Sciatic nerve (tissue), 2 donors: Measurements from ENCODE around the gene ESM1. TPM values are rescaled to one million over a fixed set of nuclear protein-coding genes. Genes with fewer than 3 reads are reported as not detected.

Experiments
- ATAC-seq: fragments of 200-7000 bp; cut with Tn5 transposase; one replicate; pipeline ENCODE4 v1.9.1; 2020; ENCODE audit warnings: mild to moderate bottlenecking, moderate library complexity
- DNase-seq: peaks from one replicate; pipeline ENCODE4 v3.0.0-alpha.2; 2020; ENCODE audit warnings: low spot score
- intact Hi-C: fragments of 100-400 bp; cut with DNase I; formaldehyde crosslinking; loops from one replicate; pipeline ENCODE4 v1.14.2; 2022
- total RNA-seq: library from RNA; stranded (reverse); fragmentation: NEBNext Ultra II Directional; extraction: Animal tissue kit (Norgen Biotek cat#: 25700); gene quantifications from one replicate; pipeline ENCODE4 v1.2.1, GENCODE V29; 2021
- donor health status: DM: no; HTN: no; CAD: no.
- donor health status: DM: no; HTN: no; CAD: no.

The ESM1 gene
- total RNA-seq, 1 donor from 2014 or later: 0.49 TPM

DNA sequence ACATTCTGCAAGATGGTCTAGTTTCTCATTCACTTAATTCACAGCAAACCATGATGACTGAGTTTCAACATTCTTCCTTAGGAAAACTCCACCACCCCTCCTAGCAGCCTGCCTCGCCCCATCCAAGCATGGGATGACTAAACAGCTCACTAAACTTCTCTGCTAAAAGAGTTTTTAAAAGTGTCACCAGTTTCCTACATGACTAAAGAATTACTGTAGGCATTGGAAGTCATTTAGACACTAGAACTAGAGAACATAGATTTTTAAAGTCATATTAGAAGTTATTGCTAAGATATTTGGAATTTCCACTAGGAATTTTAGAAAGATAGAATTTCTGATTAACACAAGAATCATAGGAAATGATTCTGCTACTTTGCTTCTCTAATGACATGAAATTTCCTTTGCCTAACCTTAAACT, 5.5 kb upstream of the ESM1 start:
- intact Hi-C loops: no loop called here
- ATAC-seq: peak; percentile 44
- no peak for DNase-seq

DNA sequence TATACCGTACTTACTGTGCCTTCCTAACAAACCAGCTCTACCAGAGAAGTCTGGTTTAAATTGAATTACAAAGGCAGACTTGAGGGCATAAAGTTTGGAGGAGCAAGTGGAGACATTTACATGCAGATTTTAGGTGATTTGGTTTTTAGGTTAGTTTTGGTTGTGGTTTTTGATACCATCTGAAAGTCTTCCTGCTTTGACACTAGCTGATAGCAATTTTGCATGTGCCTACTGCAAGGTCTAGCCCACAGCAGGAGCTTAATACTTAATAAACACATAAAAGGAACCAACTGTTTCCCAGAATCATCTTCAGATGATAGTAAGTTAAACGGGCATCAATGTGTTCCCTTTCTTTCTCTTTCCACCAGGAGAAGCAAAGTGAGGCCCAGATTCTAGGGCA, 3.4 kb upstream of the ESM1 start:
- intact Hi-C loops: no loop called here
- ATAC-seq (no peak), DNase-seq (no peak)

DNA sequence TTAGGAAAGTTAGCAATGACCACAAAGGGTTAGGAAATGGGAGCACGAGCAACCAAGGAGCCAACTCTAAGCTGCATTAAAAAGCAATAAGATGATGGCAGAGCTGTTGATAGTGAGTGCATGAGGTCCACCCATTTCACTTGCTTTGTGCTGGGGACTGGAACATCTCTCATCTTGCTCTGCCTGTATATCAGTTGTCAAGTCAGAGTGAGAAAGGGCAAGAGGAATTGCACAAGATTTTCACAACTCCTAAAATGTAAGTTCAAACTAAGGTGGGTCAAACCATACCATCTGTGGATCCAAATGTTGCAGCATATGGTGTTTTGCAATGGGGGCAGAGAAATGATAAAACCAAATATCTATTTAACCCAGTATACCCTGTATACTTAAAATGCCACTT, 2.8 kb upstream of the ESM1 start:
- intact Hi-C loops: no loop called here
- no peak for DNase-seq
- no peak for ATAC-seq

DNA sequence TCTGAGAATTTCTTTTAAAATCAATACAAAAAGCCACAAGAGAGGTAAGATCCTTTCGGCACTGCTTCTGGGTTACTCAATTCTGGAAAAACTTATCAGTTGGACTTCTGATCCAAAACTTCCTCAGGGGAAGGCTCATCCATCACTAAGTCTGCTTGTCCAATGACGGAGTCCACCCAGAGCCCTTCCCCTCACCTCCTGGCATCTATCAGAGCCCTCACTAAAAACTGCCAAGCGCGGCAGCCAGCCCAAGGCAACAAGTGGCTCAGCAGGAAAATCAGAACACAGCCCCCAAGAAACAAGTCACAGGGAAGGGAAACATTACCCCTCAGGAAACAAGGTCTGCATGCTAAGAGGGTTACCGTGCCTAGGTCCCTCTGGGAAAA, 869 bp upstream of the ESM1 start:
- ATAC-seq (no peak), DNase-seq (no peak)
- intact Hi-C loops: no loop called here

DNA sequence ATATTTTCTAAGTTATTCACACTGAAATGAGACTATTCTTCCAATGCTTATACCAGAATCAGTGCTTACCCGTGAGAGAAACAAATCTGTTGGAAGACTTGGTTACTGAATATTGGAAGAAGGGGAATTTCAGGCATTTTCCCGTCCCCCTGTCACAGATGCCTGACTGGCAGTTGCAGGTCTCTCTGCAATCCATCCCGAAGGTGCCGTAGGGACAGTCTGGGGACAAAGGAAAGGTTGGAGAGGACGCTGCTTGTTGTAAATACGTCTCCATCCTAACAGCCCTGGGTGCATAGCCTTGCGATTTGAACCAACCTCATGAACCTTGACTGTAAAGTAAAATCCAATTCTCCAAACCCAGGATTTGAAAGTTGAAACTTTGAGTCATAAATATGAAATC, 3.5 kb downstream of the ESM1 start:
- no peak for DNase-seq
- intact Hi-C loops: no loop called here
- no peak for ATAC-seq

DNA sequence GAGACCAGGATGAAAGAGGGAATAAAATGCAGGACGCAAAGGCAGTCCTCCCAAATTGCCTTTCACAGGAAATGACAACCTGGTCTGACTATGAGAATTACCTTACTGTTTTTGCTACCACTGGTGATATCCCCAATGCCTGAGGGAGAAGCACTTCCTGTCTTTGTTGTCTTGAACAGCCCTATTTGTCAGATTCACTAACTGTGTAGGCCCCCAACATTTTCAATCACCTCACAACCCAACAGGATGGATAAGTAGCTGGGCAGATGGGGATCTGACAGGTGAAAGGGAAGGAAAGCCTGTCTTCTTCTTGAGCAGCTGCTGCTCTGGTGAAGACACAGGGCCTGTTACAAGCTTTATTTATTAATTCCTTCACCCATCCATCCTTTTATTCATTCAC, 9.7 kb downstream of the ESM1 start:
- intact Hi-C loops: no loop called here
- DNase-seq (no peak), ATAC-seq (no peak)

DNA sequence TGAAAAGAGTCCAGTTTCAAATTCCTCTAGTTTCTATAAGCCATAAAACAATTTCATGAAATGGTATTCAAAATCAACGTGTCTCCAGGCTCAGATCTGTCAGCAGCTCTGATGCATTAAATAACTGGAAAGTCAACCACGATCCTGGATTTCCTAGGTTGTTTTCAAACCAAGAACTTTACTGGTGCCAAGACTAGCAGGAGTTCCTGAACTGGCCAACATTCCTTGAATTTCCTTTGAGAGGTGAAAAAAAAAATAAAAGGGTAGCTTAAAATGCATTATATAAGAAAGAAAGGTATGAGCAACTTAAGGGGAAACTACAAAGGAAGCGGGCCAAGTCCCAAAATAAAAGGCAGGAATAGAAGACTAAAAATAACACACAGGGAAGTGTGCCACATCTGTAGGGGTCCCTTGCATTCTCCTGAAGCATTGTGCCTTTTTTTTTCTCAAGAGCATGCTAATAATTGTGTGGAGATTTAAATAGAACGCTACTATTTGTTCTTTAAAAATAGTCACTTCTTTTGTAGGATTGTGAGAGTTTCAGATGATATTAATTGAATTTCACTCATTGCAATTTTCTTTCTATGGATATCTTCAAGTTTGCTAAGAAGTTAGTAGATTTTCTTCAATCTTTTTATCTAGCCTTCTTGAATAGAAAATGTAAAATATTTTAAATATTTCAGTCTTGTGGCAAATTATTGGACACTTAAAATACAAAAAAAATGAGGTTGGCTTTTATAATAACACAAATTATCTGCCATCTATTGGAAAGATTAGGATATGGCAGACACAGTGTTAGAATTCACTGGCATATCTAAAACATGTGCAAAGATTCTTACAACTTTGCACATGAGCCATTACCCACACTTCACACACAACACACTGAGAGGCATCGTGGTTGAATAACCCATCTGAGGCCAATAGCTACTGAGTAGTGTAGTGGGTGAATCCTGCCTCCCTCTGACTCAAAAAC, 15.3 kb downstream of the ESM1 start:
- no peak for DNase-seq
- intact Hi-C loops: no loop called here
- ATAC-seq: no peak

DNA sequence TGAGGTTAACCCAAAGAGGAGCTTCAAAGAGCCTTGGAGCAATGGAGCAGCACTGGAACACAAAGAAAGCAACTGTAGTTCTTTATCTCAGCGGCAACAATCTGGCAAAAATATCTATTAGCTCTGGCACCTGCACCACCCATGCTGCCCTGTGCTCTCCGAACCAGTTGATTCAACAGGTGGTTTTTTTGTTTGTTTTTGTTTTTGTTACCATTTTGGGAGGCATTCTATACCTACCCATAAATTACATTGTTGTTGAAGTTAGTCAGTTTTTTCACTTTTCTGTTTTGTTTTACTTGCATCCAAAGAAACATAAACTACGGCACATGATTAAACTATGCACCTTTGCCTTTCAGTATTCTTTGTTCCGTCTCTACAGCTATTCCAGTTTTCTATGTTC, 16.2 kb downstream of the ESM1 start:
- DNase-seq: no peak
- no peak for ATAC-seq
- intact Hi-C loops: no loop called here

DNA sequence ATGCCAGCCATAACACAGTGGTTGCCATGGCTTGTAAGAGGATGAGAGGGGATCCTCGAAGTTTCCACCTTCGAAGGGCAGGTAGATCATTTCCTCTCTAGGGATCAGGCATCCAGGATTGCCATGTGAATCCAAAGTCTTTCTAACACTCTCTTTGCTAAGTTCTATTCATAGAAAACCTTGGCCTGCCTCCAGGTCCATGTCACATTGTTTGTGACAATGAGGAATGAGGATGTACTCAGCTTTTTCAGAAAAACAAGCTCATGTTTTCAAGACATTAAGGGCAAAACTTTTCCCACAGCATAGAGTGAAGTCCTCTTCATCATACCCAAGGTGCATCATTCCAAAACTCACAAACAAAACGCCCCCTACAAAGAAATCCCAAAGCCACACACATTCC, 19.6 kb downstream of the ESM1 start:
- ATAC-seq: no peak
- no peak for DNase-seq
- intact Hi-C loops: loop anchor here (2.0 kb wide), 1 partner anchor 55 kb away; no protein-coding TSS in a partner anchor

DNA sequence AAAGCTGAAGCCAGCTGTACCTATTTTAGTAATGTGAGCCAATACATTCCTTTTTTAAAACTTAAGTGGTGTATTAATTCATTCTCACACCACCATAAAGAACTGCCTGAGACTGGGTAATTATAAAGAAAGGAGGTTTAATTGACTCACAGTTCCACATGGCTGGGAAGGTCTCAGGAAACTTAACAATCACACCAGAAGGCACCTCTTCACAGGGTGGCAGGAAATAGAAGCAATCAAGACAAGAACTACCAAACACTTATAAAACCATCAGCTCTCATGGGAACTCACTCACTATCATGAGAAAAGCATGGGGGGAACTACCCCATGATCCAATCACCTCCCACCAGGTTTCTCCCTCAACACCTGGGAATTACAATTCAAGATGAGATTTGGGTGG, 21.0 kb downstream of the ESM1 start:
- no peak for DNase-seq
- no peak for ATAC-seq
- intact Hi-C loops: no loop called here

DNA sequence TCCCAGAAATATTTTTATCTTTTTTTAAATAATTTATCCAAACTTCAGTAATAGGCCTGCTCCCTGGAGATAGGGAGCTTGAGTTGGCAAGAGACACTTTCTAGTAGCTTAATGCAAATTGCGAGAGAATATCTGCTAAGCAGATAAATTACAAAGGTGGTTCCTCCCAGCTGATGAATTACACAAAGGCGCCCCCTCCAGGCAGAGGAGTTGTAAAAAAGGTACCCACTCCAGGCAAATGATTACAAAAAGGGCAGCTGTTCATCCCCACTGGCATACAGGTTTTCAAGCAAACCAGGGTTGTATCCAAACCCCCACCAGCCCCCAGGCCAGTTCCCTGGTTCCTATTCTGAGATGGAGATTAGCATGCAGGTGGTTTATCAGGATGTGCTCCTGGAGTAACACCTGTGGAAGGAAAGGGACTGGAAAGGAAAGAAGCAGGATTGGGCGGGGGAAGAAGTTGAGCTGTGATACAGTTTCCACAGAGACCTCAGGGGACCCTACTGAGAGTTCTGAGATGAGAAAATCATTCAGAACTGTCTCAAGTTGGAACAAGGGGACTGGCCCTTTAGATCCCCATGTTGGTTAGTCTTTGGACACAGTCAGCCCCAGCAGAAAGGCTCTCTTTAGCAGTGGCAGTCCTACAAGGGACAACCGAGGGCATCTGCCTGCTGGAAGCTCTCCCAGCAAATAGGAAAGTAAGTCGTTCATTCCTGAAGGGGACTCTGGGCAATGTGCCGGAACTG, 25.5 kb downstream of the ESM1 start:
- intact Hi-C loops: no loop called here
- ATAC-seq (no peak), DNase-seq (no peak)

DNA sequence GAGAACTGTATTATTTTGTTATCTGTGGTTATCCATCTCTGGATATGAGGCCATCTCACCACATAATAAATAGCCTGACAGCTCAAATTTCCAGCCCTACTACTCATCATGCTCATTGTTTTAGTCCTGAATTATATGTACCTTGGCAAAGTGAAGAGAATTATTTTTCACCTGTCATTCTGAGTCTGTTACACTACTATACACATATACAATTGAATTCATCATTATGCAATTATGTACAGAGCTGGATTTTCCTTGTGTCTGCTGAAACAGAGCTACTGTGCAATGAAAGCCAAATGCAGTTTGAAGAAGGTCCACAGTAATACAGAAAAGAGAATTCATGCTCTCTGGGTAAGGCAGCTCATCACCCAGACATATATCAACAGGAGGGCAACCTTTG, 28.5 kb downstream of the ESM1 start:
- no peak for DNase-seq
- no peak for ATAC-seq
- intact Hi-C loops: no loop called here

DNA sequence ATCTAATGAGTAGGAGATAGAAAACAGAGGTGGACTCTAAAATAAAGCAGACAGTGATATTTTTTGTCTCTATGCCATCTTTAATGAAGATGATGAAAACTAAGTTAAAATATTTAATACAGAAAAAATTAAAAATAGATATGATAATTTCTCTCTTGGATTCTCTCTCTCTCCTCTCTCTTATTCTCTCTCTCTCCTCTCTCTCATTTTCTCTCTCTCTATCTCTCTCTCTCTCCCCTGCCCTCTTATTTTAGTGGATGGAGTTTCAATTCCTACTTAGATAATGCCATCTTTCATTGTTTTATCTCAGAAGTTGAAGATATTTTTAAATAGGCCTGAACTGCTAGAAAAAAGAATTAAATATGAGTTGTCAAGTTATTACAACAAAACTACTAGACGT, 38.2 kb downstream of the ESM1 start:
- DNase-seq (no peak), ATAC-seq (no peak)
- intact Hi-C loops: no loop called here

DNA sequence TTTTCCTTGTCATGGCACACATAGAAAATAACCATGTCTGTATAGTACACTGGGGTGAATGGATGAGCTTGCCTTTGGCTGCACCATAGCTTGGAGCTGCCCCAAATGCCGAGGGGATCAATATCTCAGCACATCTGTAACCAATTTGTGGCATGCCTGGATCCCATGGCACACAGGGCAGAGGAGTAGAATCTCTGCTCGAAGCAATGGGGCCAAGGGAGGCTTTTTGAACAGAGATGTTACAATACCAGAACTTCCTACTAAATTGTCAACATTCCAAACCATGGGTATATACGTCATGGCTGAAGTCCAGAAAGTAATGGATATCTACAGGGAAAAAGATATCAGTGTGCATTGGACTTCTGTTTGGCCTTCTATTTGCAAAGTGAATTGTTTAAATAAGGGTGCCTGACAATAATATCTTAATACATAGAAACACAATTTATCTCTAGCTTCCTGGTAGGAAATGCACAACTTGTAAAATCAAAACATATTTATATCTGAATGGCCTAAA, 39.0 kb downstream of the ESM1 start:
- ATAC-seq: no peak
- DNase-seq: no peak
- intact Hi-C loops: no loop called here

DNA sequence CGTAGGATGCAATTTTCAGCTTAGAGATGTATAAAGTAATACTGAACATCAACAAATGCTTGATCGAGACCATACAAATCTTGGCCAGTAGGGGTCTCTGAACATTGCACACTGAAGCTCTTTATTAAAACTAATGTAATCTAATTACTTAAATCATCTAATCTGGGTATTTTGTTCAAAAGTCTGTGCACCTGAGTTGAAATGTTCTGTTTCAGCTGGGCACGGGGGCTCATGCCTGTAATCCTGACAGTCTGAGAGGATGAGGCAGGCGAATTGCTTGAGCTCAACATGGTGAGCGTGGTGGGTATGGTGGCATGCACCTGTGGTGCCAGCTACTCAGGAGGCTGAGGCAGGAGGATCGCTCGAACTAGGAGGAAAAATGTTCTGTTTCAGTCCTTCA, 41.0 kb downstream of the ESM1 start:
- intact Hi-C loops: no loop called here
- no peak for DNase-seq
- no peak for ATAC-seq

DNA sequence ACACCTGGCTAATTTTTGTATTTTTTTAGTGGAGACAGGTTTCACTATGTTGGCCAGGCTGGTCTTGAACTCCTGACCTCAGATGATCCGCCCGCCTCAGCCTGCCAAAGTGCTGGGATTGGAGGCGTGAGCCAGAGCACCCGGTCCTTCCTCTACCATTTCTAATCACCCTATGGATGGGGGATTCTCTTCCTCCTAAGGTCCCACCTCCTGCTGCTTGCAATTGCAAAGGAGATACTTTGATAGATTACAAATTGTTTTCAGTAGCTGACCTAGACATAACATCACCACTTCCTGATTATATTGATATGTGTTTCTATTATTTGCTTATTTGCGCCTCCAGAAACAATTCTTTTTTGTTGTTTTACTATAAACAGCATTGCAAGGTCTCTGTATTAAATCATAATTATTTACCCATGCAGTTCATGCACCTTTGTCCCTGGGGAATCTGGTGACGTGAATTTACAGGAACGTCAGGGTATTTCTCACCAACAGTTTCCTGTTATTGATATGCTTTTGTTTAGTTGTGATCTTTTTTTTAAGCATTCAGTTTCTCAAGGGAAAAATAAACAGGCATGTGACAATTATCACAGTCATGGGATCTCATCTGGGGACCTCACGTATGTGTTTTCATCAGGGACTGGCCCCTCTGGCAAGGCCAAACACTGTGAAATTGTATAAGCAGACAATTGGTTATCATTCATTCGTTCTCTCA, 43.2 kb downstream of the ESM1 start:
- no peak for DNase-seq
- no peak for ATAC-seq
- intact Hi-C loops: no loop called here

DNA sequence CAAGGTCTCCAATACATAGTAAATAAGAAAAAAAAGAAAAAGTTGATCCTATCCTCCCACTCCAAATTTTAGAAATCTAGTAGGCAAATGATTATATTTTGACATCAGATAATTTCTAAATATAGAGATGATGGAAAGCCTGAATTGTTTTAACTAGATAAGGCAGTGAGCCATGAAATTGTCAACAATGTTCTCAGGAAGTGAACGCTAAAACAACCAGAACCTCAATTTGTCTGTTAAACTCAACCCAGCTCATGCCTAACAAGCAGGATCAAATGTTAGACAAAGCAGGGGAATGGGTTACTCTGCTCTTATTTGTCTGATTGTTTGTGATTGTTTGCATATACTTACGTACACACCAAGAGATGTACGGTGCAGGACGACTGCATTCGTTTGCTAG, 49.2 kb downstream of the ESM1 start:
- no peak for DNase-seq
- ATAC-seq: no peak
- intact Hi-C loops: loop anchor here (10.0 kb wide), 1 partner anchor 689 kb away; no protein-coding TSS in a partner anchor

DNA sequence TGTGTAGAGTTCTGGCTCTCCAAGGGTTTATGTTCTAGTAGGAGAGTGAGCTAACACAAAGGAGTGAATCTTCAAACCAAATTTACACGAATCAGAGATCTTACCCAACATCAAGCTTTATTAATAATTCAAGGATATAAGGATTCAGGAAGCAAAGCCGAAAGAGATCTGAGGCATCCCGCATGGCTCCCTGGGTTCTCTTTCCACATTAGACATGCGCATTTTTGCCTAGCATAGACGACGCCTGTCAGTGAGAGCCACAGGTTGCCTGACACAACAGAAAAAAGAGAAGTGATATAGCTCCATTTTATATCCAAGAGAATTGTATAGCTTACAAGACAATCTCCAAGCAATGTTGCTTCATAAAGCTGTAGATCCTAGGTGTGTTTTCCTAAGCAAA, 52.6 kb downstream of the ESM1 start:
- DNase-seq (no peak), ATAC-seq (no peak)
- intact Hi-C loops: loop anchor here (10.0 kb wide), 1 partner anchor 692 kb away; no protein-coding TSS in a partner anchor

DNA sequence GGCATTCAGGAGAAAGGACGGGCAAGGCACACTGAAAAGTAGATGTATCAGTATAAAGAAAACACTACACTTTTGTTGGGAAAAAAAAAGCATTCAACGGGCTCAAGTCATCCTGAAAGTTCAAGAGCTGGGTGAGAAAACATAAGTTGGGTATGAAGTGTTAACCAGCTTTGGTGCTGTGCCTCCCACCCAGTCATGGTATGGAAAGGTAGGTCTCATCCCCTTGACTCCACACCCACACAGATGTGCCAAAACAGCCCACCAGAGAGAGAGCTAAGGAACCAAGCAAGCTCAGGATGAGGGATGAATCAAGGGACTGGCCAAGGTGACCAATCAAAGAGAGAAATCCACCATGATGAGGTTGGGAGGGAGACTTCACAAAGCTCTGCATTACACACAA, 54.7 kb downstream of the ESM1 start:
- intact Hi-C loops: loop anchor here (10.0 kb wide), 1 partner anchor 694 kb away; no protein-coding TSS in a partner anchor
- DNase-seq (no peak), ATAC-seq (no peak)
